IPS-18a (cell line): ENCODE measurements around the gene C5.

Experiments
- H3K27ac ChIP-seq: one replicate; pipeline ENCODE4 v1.5.1; 2013; ENCODE audit warnings: low read length
- H3K27me3 ChIP-seq: one replicate; pipeline ENCODE4 v1.6.1; 2013; ENCODE audit warnings: mild to moderate bottlenecking, low read length; ENCODE audit not compliant: control insufficient read depth, insufficient read depth
- H3K36me3 ChIP-seq: one replicate; pipeline ENCODE4 v1.6.1; 2013; ENCODE audit warnings: low read depth, low read length; ENCODE audit not compliant: control insufficient read depth
- H3K4me1 ChIP-seq: one replicate; pipeline ENCODE4 v1.6.1; 2013; ENCODE audit warnings: low read depth, low read length; ENCODE audit not compliant: control insufficient read depth
- H3K4me3 ChIP-seq: one replicate; pipeline ENCODE4 v1.5.1; 2013; ENCODE audit warnings: low read length
- H3K9ac ChIP-seq: one replicate; pipeline ENCODE4 v1.6.1; 2013; ENCODE audit warnings: mild to moderate bottlenecking, low read length, moderate library complexity
- H3K9me3 ChIP-seq: one replicate; pipeline ENCODE4 v1.6.1; 2013; ENCODE audit warnings: low read depth, low read length; ENCODE audit not compliant: control insufficient read depth

C5 gene

DNA sequence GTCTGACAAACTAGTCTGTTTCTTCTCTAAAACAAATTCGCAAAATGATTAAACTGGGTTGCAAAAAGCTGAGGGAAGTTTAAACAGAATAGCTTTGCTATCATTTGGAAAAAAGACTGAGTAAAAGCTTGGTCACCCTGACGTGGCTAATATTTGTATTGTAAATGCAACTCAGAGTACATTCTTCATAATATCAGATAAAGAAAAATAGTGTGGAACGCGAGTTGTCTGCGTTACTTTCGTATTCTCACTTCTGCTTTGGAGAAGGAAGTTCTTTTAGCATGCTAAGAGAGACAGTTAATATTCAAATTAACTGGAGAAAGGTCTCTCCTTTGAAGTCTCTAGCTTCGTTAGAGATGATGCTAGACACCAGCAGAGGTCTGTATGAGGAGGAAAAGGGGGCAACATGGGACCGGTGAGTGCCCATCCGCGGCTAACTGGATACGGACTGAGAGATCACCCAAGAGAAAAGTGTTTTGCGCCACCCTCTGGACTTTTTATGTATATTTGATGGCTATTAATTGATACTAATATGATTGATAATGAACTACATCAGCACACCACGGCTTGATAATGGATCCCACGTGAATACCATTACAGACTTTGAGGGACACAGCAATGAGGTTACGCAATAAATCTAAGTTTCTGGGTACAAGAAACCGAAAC lies 21.8 kb upstream of the C5 start:
- peaks cover 68% of the 10 kb centered on the region for H3K27me3 ChIP-seq
- H3K9ac ChIP-seq, result no peak overlapping the region
- peaks cover 3% of the 10 kb centered on the region for H3K4me1 ChIP-seq
- H3K36me3 ChIP-seq, result no peaks in the 10 kb centered on the region
- H3K27ac ChIP-seq, result no peak overlapping the region
- no peak overlapping the region for H3K4me3 ChIP-seq
- no peaks in the 10 kb centered on the region for H3K9me3 ChIP-seq

DNA sequence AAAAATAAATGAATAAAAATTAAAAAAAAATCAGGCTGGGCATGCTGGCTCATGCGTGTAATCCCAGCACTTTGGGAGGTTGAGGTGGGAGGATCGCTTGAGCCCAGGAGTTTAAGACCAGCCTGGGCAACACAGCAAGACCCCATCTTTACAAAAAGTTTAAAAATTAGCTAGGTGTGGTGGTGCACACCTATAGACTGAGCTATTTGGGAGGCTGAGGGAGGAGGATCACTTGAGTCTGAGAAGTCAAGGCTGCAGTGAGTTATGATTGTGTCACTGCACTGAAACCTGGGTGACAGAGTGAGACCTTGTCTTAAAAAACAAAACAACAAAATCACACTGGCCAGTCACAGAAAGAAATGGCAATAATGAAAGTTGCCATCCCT lies 21.3 kb upstream of the C5 start:
- H3K27me3 ChIP-seq, result peaks cover 63% of the 10 kb centered on the region
- H3K9ac ChIP-seq, result no peak overlapping the region
- H3K9me3 ChIP-seq, result no peaks in the 10 kb centered on the region
- H3K27ac ChIP-seq, result no peak overlapping the region
- peaks cover 3% of the 10 kb centered on the region for H3K4me1 ChIP-seq
- H3K4me3 ChIP-seq, result no peak overlapping the region
- H3K36me3 ChIP-seq, result no peaks in the 10 kb centered on the region

DNA sequence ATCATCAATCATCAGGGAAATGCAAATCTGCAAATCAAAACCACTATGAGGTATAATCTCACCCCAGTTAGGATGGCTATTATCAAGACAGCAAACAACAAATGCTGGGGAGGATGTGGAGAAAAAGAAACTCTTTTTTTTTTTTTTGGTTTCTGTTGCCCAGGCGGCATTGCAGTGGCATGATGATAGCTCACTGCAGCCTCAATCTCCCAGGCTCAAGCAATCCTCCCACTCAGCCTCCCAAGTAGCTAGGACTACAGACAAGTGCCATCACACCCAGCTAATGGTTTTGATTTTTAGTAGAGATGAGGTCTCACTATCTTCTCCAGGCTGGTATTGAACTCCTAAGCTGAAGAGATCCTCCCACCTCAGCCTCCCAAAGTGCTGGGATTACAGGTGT lies 19.3 kb upstream of the C5 start:
- H3K27me3 ChIP-seq, result peaks cover 50% of the 10 kb centered on the region
- H3K27ac ChIP-seq, result no peak overlapping the region
- H3K4me3 ChIP-seq, result no peak overlapping the region
- H3K36me3 ChIP-seq, result no peaks in the 10 kb centered on the region
- H3K9ac ChIP-seq, result no peak overlapping the region
- H3K4me1 ChIP-seq, result peaks cover 3% of the 10 kb centered on the region
- no peaks in the 10 kb centered on the region for H3K9me3 ChIP-seq

DNA sequence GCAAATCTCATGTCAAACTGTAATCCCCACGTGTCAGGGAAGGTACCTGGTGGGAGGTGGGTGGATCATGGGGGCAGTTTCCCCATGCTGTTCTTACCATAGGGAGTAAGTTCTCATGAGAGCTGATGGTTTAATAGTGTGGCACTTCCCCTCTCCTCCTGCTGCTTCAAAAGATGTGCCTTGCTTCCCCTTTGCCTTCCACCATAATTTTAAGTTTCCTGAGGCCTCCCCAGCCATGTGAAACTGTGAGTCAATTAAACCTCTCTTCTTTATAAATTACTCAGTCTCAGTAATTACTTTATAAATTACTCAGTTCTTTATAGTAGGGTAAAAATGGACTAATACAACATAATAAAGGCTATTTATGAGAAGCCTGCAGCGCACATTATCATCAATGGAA lies 17.6 kb upstream of the C5 start:
- Histone ChIP-seq H3K4me3 (no peak overlapping the region), H3K36me3 (no peaks in the 10 kb centered on the region), H3K27ac (no peak overlapping the region), H3K4me1 (no peaks in the 10 kb centered on the region), H3K9ac (no peak overlapping the region), H3K27me3 (peaks cover 33% of the 10 kb centered on the region), H3K9me3 (no peaks in the 10 kb centered on the region)

DNA sequence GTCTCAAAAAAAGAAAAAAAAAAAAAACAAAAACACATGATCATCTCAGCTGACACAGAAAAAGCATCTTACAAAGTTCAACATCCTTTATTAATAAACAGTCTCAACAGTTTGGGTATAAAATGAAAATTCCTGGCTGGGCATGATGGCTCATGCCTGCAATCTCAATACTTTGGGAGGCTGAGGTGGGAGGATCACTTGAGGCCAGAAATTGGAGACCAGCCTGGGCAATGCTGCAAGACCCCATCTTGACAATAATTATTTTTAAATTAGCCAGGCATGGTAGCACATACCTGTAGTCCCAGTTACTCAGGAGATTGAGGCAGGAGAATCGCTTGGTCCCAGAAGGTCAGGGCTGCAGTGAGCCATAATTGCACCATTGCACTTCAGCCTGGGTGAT lies 16.8 kb upstream of the C5 start:
- no peaks in the 10 kb centered on the region for H3K4me1 ChIP-seq
- H3K27ac ChIP-seq, result no peak overlapping the region
- H3K36me3 ChIP-seq, result no peaks in the 10 kb centered on the region
- peaks cover 25% of the 10 kb centered on the region for H3K27me3 ChIP-seq
- H3K4me3 ChIP-seq, result no peak overlapping the region
- H3K9ac ChIP-seq, result no peak overlapping the region
- H3K9me3 ChIP-seq, result no peaks in the 10 kb centered on the region

DNA sequence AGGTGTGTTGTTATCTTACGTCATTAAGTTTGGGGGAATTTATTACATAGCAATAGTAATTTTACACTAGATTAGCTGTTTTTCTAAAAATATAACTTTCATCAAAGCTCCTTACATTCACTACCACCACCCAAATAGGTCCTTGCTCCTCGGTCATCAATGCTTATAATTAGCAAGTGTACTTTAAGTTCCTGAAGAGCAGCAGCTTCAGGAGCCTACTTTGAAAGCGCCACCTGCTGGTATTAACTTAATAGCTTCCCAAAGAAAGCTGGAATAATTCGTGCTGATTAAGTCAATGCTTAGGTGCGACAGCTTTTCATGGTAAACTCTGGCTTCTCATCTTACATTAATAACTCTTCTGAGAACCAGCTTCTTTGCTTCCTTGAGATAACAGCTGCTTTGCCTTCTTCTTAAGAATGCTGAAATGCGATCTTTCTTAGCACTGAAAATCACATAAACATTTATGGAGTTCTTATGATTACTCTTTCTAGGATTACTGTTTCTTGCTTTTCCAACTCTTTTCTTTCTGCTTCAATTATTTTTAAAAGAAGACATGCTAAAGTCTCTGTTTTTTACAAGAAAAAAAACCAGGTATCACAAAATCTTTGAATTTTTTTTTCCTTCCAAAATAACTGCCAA lies 10.0 kb upstream of the C5 start:
- Histone ChIP-seq H3K27ac (no peak overlapping the region), H3K4me1 (no peaks in the 10 kb centered on the region), H3K27me3 (no peaks in the 10 kb centered on the region), H3K4me3 (no peak overlapping the region), H3K9ac (no peak overlapping the region), H3K36me3 (no peaks in the 10 kb centered on the region), H3K9me3 (no peaks in the 10 kb centered on the region)

DNA sequence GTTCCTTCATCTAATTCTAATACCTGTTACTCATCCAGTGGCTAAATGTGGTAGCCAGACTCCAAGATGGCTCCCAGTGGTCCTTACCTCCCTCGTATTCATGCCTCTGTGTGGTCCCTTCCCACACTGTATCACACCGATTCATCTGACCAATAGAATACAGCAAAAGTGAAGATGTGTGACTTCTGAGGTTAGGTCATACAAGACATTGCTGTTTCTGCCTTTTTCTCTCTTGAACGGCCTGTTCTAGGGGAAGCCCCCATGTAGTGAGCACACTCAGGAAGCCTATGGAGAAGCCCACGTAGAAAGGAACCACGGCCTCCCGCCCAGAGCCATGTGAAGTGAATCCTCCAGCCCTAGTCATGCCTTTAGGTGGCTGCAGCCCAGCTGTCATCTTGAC lies 9.4 kb upstream of the C5 start:
- Histone ChIP-seq H3K9ac (no peak overlapping the region), H3K9me3 (no peaks in the 10 kb centered on the region), H3K27me3 (no peaks in the 10 kb centered on the region), H3K27ac (no peak overlapping the region), H3K4me1 (no peaks in the 10 kb centered on the region), H3K4me3 (no peak overlapping the region), H3K36me3 (no peaks in the 10 kb centered on the region)

DNA sequence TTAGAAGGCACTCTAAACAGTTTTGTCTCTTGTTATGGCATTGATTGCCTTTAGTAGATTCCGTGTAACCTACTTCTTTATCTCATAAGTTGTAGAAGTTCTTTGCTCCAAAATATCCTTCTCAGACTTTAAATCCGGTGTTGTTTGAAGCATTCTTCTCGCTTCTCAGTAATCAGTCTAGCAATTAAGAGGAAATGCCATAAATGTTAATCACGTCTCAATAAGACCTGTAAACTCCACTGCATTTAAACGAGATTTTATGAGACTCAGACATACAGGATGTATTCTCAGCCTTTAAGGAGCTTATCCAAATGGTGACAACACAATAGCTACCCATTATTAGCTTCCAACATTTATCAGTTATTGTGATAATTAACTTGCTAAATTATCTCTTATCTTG lies 7.7 kb upstream of the C5 start:
- no peak overlapping the region for H3K4me3 ChIP-seq
- H3K36me3 ChIP-seq, result no peaks in the 10 kb centered on the region
- H3K27ac ChIP-seq, result no peak overlapping the region
- H3K9me3 ChIP-seq, result no peaks in the 10 kb centered on the region
- no peaks in the 10 kb centered on the region for H3K27me3 ChIP-seq
- H3K4me1 ChIP-seq, result no peaks in the 10 kb centered on the region
- no peak overlapping the region for H3K9ac ChIP-seq

DNA sequence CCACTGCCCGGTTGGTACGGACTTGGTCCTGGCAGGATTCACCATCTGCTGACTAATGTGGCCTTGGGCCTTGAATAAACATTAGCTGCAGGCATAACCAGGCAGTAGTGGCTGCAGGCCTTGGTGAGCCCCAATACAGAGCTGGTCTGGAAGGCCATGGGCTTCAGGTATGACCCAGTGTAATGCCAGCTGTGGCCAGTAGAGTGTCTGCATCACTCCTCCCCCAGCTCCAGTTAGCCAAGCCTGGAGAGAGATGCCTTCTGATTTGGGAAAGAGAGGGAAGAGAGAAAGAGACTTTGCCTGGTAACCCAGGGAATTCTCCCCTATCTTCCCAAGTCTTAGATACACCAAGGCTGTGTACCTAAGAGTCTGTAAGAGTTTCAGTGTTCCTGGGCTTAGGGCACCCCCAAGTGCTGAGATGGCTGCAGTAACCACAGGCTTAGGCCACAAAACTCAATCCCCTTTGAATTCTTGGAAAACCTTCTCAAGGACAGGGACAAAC lies 5.6 kb upstream of the C5 start:
- Histone ChIP-seq H3K4me3 (no peak overlapping the region), H3K27me3 (no peaks in the 10 kb centered on the region), H3K4me1 (no peaks in the 10 kb centered on the region), H3K9ac (no peak overlapping the region), H3K36me3 (no peaks in the 10 kb centered on the region), H3K27ac (no peak overlapping the region), H3K9me3 (no peaks in the 10 kb centered on the region)

DNA sequence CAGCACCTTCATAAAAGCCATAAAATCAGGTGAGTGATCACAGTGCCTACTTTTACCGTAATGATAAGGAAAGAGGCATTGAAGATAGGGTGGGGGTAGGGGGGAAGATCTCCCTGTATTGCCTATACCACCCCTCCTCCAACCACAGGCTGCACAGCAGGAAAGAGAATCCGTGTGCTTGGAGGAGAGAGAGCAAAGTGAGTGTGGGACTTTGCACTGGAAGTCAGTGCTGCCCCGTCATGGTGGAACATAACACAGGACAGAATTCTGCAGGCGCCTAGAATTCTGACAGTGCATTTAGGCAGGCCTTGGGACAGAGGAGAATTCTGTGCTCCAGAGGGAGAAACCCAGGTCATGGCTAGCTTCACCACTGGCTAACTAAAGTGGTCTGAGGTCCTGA lies 3.5 kb upstream of the C5 start:
- Histone ChIP-seq H3K4me3 (no peak overlapping the region), H3K4me1 (no peaks in the 10 kb centered on the region), H3K9ac (no peak overlapping the region), H3K27ac (no peak overlapping the region), H3K36me3 (no peaks in the 10 kb centered on the region), H3K27me3 (no peaks in the 10 kb centered on the region), H3K9me3 (no peaks in the 10 kb centered on the region)

DNA sequence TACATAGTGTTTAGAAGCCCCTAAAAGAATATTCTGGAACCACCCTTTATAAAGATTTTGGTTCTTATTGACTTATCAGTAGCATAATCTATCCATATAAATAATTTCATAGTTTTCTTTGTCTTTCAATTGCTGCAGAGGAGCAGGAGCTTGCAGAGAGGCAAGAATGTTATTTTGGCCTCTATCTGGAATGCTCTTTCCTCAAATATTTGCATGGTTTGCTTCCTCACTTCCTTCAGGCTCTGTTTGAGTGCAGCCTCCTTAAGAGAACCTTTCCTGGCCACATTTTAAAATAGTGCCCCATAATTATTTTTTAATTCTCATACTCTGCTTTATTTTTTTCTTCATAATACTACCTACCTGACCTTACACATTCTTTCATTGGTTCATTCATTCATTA lies 1.5 kb downstream of the C5 start:
- H3K27ac ChIP-seq, result no peak overlapping the region

DNA sequence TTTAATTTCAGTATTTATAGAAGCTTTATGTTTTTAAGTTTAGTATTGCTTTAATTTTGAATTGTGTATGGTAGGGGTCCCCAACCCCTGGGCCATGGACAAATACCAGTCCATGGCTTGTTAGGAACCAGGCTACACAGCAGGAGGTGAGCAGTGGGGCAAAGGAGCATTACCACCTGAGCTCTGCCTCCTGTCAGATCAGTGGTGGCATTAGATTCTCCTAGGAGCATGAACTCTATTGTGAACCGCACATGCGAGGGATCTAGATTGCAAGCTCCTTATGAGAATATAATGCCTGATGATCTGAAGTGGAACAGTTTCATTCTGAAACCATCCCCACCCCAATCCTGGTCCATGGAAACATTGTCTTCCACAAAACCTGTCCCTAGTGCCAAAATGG lies 1.9 kb downstream of the C5 start:
- Histone ChIP-seq H3K4me1 (no peaks in the 10 kb centered on the region), H3K4me3 (no peak overlapping the region), H3K36me3 (no peaks in the 10 kb centered on the region), H3K9ac (no peak overlapping the region), H3K27me3 (no peaks in the 10 kb centered on the region), H3K27ac (no peak overlapping the region), H3K9me3 (no peaks in the 10 kb centered on the region)

More for the DNA sequence above, 1.5 kb downstream of the C5 start:
- Histone ChIP-seq H3K4me1 (no peaks in the 10 kb centered on the region), H3K9me3 (no peaks in the 10 kb centered on the region), H3K36me3 (no peaks in the 10 kb centered on the region), H3K27me3 (no peaks in the 10 kb centered on the region), H3K4me3 (no peak overlapping the region), H3K9ac (no peak overlapping the region)
